SU-DHL-6 (cell line): ENCODE results near the gene KRTAP10-8.
"Not testable (repeated sequence)": the region's sequence is repeated elsewhere in the genome, so short reads cannot be mapped to it uniquely, and the experiment has no call there.

Experiments
- H2AFZ ChIP-seq: fragments of 200-600 bp; sonication (generic); 2 replicates; pipeline ENCODE4 v1.6.1; 2014; ENCODE audit warnings: low read depth, mild to moderate bottlenecking, moderate library complexity, mixed read lengths, antibody characterized with exemption, low read length; ENCODE audit not compliant: severe bottlenecking
- H3F3A ChIP-seq: fragments of 200-600 bp; shearing (Covaris generic); 2 replicates; pipeline ENCODE4 v1.6.0; 2016; ENCODE audit warnings: antibody characterized with exemption, mild to moderate bottlenecking; ENCODE audit not compliant: insufficient read depth
- H3K27ac ChIP-seq: fragments of 200-600 bp; sonication (generic); 2 replicates; pipeline ENCODE4 v1.5.1; 2016; ENCODE audit warnings: low read depth, mild to moderate bottlenecking, low read length, moderate library complexity, mixed read lengths
- H3K27me3 ChIP-seq: fragments of 200-600 bp; sonication (generic), shearing (Covaris generic); 2 replicates; pipeline ENCODE4 v1.6.0; 2014; ENCODE audit warnings: mild to moderate bottlenecking, low read length
- H3K36me3 ChIP-seq: fragments of 200-600 bp; sonication (generic); 2 replicates; pipeline ENCODE4 v1.6.1; 2014; ENCODE audit warnings: mild to moderate bottlenecking, low read length, mixed read lengths
- H3K4me2 ChIP-seq: fragments of 300-600, 200-600 bp; shearing (Covaris generic), sonication (generic); 2 replicates; pipeline ENCODE4 v1.6.0; 2014; ENCODE audit warnings: low read length, low read depth, mild to moderate bottlenecking; ENCODE audit not compliant: poor library complexity, severe bottlenecking
- H3K4me3 ChIP-seq: fragments of 200-600 bp; sonication (generic); 2 replicates; pipeline ENCODE4 v1.5.1; 2014; ENCODE audit warnings: antibody characterized with exemption, low read length, mild to moderate bottlenecking, mixed read lengths; ENCODE audit not compliant: insufficient read depth, poor library complexity, severe bottlenecking
- H3K79me2 ChIP-seq: fragments of 200-600 bp; sonication (generic); 2 replicates; pipeline ENCODE4 v1.6.1; 2014; ENCODE audit warnings: mild to moderate bottlenecking, low read length, moderate library complexity; ENCODE audit not compliant: insufficient read depth
- H3K9ac ChIP-seq: fragments of 200-600 bp; sonication (generic); 2 replicates; pipeline ENCODE4 v1.7.0; 2014; ENCODE audit warnings: mild to moderate bottlenecking, low read length
- H3K9me2 ChIP-seq: fragments of 200-600 bp; sonication (generic); replicated peaks from 2 replicates; pipeline ENCODE4 v1.6.1; 2014; ENCODE audit warnings: low read length; ENCODE audit not compliant: insufficient read depth
- H3K9me3 ChIP-seq: fragments of 200-600 bp; sonication (generic); 2 replicates; pipeline ENCODE4 v1.6.1; 2014; ENCODE audit warnings: low read length, mixed read lengths; ENCODE audit not compliant: insufficient read depth
- H4K20me1 ChIP-seq: fragments of 200-600 bp; sonication (generic); 2 replicates; pipeline ENCODE4 v1.6.1; 2014; ENCODE audit warnings: low read depth, mild to moderate bottlenecking, antibody characterized with exemption, low read length, moderate library complexity, mixed read lengths
- CTCF ChIP-seq: fragments of 200-600 bp; sonication (generic); IDR thresholded peaks from one replicate; pipeline ENCODE4 v1.5.1; 2017; ENCODE audit warnings: antibody characterized with exemption, mild to moderate bottlenecking, low read length, moderate library complexity; ENCODE audit not compliant: insufficient read depth, poor library complexity, severe bottlenecking
- EZH2phosphoT487 ChIP-seq: fragments of 200-600 bp; sonication (generic), shearing (Covaris generic); conservative IDR thresholded peaks from 2 replicates; pipeline ENCODE4 v1.6.1; 2018; ENCODE audit warnings: mild to moderate bottlenecking, antibody characterized with exemption, low read length, moderate library complexity, mixed read lengths

The KRTAP10-8 gene

GRCh38 chr21:44640761-44641160 lies 28.9 kb downstream of the KRTAP10-8 start:
- Histone ChIP-seq H3K4me3 (no peak overlapping the region), H4K20me1 (no peaks in the 10 kb centered on the region), H3K9me2 (no peaks in the 10 kb centered on the region), H3K9me3 (peaks cover 11% of the 10 kb centered on the region; the same call in 1 of the 2 replicates), H3K27me3 (no peaks in the 10 kb centered on the region), H3K79me2 (no peaks in the 10 kb centered on the region), H3K27ac (no peak overlapping the region), H3K9ac (no peak overlapping the region), H3F3A (no peaks in the 10 kb centered on the region), H3K36me3 (no peaks in the 10 kb centered on the region), H2AFZ (no peak overlapping the region), H3K4me2 (no peak overlapping the region)
- TF ChIP-seq EZH2phosphoT487 (no peak), CTCF (no peak)

GRCh38 chr21:44643741-44644310 lies 31.9 kb downstream of the KRTAP10-8 start:
- Histone ChIP-seq H4K20me1 (no peaks in the 10 kb centered on the region), H3K9me3 (peaks cover 11% of the 10 kb centered on the region; the same call in 1 of the 2 replicates), H3K36me3 (no peaks in the 10 kb centered on the region), H3K27ac (no peak overlapping the region), H3K9ac (no peak overlapping the region), H2AFZ (no peak overlapping the region), H3K4me3 (no peak overlapping the region), H3K4me2 (no peak overlapping the region), H3F3A (no peaks in the 10 kb centered on the region), H3K9me2 (no peaks in the 10 kb centered on the region), H3K27me3 (no peaks in the 10 kb centered on the region), H3K79me2 (no peaks in the 10 kb centered on the region)
- TF ChIP-seq CTCF (no peak), EZH2phosphoT487 (no peak)

GRCh38 chr21:44644878-44645277 lies 33.0 kb downstream of the KRTAP10-8 start:
- no peaks in the 10 kb centered on the region for H3K27me3 ChIP-seq

GRCh38 chr21:44646366-44647221 lies 34.7 kb downstream of the KRTAP10-8 start, which contains the start of gene KRTAP10-11:
Gene KRTAP10-11 (plus strand): TSS chr21:44646414. CDS start chr21:44646459, 45 bp downstream.
- H3K27ac ChIP-seq, H3K4me2 ChIP-seq, H3F3A ChIP-seq, H3K9me2 ChIP-seq, H4K20me1 ChIP-seq, H3K36me3 ChIP-seq, H3K4me3 ChIP-seq, H2AFZ ChIP-seq, H3K27me3 ChIP-seq, H3K9ac ChIP-seq, H3K79me2 ChIP-seq: not testable (repeated sequence)
- H3K9me3 ChIP-seq, result peaks cover 11% of the 10 kb centered on the region; the same call in 1 of the 2 replicates

More at GRCh38 chr21:44644878-44645277, 33.0 kb downstream of the KRTAP10-8 start:
- H3K9me3 ChIP-seq, result peaks cover 11% of the 10 kb centered on the region; the same call in 1 of the 2 replicates
- no peaks in the 10 kb centered on the region for H3K9me2 ChIP-seq
- H3K36me3 ChIP-seq, result no peaks in the 10 kb centered on the region
- no peaks in the 10 kb centered on the region for H3F3A ChIP-seq
- no peak overlapping the region for H3K4me2 ChIP-seq
- no peak overlapping the region for H3K9ac ChIP-seq
- H3K27ac ChIP-seq, result no peak overlapping the region
- H3K79me2 ChIP-seq, result no peaks in the 10 kb centered on the region
- TF ChIP-seq EZH2phosphoT487 (no peak), CTCF (no peak)
- H4K20me1 ChIP-seq, result no peaks in the 10 kb centered on the region
- H3K4me3 ChIP-seq, result no peak overlapping the region
- H2AFZ ChIP-seq, result no peak overlapping the region
